NCI-H226 (cell line): ENCODE measurements around the gene GGTLC1.
"Not testable (repeated sequence)": the region's sequence is repeated elsewhere in the genome, so short reads cannot be mapped to it uniquely, and the experiment has no call there.

Experiments used
- DNase-seq: peaks from one replicate; pipeline ENCODE4 v3.0.0-alpha.2; 2015

The GGTLC1 gene

DNA sequence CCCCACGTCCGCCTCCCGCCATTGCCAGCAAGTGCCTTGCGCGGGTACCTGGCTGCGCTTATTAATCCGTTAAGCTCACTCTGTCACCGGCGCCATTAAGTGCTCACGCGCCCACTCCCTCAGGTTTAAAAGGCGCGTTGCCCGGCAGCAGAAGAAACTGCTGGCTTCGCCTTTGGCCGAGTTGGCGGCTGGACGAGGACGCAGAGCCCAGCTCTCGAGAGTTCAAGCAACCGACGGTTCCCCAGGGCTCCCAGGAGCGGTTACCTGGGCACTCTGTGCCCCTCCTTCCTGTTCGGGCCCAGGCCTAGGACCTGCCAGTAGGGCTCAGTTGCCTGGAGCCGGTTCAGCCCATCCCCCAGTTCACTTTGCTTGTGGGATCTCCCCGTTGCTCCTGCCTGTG, at the start of gene GGTLC1:
GGTLC1 (minus strand) TSS at position 219 of the 400 bp plus-strand sequence. CDS start 2,168 bp downstream, outside the sequence.
- DNase-seq = no peak

DNA sequence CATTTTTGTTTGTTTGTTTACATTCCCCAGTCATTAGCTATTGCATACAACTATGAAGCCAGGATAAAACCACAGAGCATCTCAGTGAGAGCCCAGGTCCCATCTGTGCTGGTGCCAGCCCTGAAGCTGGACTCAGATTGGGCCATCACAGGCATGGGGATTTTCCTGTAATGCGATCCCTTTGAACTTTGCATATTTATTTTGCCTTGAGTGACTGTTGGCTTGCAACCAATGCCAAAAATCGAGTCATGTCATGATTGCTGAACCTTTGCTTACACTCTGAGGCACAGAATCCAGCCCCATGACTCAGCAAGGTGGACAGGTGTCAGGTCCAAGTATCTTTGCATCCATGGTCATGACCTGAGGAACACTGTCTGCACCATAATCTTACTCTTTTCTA, 46.2 kb upstream of the GGTLC1 start:
- DNase-seq = no peak

GRCh38 chr20:24033565-24033964, 45.0 kb upstream of the GGTLC1 start:
- no peak for DNase-seq

DNA sequence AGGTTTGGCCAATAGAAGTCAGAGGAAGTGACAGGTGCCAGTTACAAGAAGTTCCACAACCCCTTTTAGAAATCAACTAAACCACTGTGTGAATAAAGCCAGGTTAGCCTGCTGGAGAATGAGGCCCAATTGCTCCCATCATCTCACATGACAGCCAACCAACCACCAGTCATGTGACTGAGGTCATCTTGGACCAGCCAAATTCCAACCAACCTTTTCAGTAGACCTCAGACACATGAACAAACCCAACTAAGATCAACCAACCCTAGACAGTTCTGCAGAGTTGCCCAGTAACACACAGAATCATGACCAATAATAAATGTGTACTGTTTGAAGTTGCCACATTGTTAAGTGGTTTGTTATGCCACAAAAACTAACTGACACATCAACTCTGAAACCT, 44.6 kb upstream of the GGTLC1 start:
- DNase-seq = no peak

DNA sequence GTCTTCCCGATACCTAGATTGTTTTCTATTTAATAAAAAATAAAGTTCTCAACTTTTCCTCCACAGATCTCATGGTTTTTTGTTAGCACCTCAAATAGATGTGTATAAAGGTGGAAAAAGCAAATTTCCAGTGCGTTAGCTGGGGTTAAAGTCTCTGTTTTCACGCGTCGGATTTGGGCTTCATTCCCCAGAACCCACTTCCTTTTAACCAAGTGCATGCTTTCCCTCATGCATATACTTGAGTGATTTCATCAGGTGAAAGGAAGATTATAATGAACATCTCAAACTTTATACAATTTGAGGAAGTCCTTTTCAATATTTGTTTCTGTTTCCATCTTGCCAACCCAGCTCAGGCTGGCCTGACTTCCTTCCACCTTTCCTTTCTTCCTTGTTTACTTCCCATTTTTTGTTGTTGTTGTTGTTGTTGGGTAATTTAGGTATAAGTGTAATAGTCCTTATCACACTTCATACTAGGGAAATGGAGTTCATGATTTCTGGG, 43.9 kb upstream of the GGTLC1 start:
- DNase-seq = no peak

- no peak for DNase-seq
Measured at GRCh38 chr20:24027229-24027628, 38.6 kb upstream of the GGTLC1 start.

DNA sequence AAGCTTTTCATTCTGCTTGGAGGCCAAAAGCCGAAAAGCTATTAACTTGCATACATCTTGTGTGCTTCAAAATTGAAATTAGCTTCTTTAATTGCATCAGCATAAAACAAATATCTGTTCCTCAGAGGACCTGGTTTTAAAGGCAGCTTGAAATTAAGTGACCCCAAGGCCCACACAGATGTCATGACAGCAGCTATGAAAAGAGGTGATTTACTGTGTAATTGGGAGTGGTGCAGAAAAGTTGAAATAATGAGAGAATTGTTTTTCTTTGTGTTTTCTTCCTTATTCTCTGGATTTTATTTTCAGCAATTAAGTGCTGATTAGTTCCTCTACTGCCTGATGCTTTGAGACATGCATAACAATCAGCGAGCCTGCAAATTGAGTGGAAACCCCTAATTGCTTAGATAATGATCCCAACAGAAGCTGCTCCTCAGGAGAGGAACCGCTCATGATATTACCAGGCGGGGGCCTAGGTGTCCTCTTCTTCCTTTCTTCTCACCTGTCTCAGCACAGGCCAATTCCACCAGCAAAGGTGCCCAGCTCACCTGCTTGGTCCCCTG, 34.1 kb upstream of the GGTLC1 start:
- DNase-seq = no peak

- DNase-seq = no peak
Measured at GRCh38 chr20:24018796-24019195, 30.2 kb upstream of the GGTLC1 start.

DNA sequence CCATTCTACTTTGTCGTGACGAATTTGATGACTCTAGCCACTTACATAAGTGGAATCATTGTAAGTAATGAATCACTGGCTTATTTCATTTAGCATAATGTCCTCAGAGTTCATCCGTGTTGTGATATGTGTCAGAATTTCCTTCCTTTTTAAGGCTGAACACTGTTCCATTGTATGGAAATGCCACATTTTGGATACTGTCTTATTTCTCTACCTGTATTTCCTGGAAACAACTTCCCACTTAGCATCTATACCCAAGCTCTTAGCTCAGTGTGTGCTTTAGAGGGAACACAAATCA, 28.8 kb upstream of the GGTLC1 start:
- DNase-seq = no peak

DNA sequence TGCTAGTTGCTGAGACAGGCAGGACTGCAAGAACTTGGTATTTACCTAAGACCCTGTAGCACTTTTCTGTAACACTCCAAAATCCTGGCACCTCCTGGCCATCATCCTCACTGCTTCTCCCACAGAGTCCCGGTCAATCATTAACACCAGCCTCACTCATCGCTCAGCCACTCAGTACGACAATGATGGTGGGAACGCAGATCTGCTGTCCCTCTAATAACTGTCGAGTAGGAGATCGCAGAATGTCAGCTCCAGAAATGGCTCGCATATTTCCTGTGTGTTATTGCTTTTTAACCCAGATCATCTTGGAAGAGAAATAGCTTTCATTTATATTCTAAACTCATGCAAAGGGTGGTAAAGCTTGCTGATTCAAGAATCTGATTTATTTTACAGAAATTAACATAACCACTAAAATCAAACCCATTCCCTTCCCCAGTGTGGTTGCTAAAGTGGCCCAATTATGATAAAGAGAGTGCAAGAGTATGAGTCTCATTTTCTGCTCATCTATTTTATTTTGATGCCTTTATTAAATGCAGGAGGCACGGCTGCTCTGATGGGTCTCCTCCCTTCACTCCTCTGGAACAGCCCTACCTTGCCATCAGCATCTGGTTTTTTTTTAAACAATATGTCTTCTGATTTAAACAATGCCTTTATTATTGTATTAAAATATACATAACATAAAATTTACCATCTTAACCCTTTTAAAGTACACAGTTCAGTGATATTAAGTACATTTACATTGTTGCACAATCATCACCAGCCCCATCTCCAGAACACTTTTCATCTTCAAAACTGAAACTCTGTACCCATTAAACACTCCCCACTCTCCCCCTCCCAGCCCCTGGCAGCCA, 28.3 kb upstream of the GGTLC1 start:
- no peak for DNase-seq

- DNase-seq = no peak
Measured at GRCh38 chr20:24013953-24014352, 25.4 kb upstream of the GGTLC1 start.

DNA sequence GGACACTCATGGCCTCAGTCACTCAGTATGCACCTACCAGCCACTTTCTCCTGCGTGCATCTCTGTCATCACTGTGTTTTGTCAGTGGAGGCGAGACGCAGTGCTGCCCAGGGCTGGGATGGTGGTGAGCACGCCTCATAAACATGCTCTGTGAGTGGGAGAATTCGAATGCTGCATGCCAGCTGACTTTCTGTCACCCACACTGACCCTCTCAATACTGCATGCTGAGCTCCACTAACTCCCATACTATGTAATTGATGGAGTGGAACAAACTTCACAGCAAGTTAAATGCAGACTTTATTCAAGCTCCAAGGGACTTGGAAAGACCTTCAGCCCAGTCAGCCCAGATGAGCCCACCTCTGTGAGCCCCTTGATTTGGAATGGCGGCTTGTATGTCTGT, 22.7 kb upstream of the GGTLC1 start:
- no peak for DNase-seq

- DNase-seq = no peak
Measured at GRCh38 chr20:24007758-24008157, 19.2 kb upstream of the GGTLC1 start.

DNA sequence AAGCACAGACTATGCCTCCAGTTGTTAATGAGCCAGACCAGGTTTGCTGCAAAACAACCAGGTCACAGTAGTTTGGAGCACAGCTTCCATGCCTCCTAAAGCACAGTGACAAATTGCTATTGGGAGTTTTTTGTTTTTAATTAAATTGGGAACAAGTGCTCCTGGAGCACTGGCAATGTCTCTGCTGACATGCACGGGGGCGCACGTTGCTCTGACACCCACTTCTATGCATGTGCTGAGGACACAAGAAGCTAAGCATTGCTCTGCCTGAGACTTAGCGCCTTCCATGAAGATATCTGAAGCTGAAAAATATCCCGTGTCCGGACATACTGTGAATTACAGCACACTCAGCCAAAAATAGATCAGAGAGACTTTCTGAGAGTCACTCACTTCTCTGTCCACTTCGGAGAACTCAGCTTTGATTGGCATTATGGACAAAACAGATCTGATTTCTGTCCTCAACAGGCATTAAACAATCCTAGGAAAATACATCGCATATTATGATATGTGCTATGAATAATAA, 18.6 kb upstream of the GGTLC1 start:
- no peak for DNase-seq

GRCh38 chr20:24006626-24007025, 18.0 kb upstream of the GGTLC1 start:
- no peak for DNase-seq

DNA sequence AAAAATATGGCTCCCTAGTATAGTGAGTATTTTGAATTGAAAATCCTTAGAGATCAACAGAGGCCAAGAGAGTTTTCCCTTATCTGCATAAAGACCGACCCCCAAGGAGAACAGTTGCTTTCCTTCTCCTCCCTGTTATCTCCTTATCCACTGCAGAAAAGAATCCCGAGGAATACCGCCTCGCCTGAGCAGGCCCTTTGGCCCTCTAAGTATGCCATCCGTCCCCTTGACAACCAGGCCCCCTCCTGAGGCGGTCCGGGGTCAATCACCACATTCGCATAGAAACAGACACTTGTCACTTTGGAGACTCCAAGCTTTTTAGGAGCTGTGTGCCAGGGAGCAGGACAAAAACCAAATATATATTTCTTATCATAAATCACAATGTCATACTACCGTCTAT, 15.9 kb upstream of the GGTLC1 start:
- no peak for DNase-seq

DNA sequence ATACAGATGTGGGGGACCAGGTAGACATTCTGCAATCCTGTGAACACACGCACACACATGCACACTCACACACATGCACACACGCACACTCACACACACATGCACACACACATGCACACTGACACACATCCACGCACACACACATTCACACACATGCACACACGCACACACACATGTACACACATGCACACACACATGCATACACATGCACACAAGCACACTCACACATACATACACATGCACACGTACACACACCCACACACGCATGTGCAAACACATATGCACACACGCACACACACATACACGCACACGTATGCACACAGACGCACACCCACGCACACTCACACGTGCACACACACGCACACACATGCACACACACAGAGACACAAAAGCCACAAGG, 14.3 kb upstream of the GGTLC1 start:
- no peak for DNase-seq

- DNase-seq = no peak
Measured at GRCh38 chr20:24001712-24002405, 13.3 kb upstream of the GGTLC1 start.

GRCh38 chr20:23998844-23999243, 10.3 kb upstream of the GGTLC1 start:
- DNase-seq = no peak

- DNase-seq = no peak
Measured at GRCh38 chr20:23998392-23998791, 9.8 kb upstream of the GGTLC1 start.

- DNase-seq = no peak
Measured at GRCh38 chr20:23995905-23996666, 7.5 kb upstream of the GGTLC1 start.

GRCh38 chr20:23995291-23995690, 6.7 kb upstream of the GGTLC1 start:
- not testable (repeated sequence) for DNase-seq
